Measurements from ENCODE around the gene PMPCA. TPM values are rescaled to one million over a fixed set of nuclear protein-coding genes. Genes with fewer than 3 reads are reported as not detected.
A peak's percentile ranks its signal among the peaks of the same experiment; 100 is the strongest.

The PMPCA gene
- polyA plus RNA-seq, 1 donor (not counting 4 experiments of a cell fraction or from before 2014, with no cell fraction given): 85.9 TPM

GRCh38 chr9:136437430-136437829 is 27.0 kb downstream of the PMPCA start:
- Histone ChIP-seq H2AFZ (ENCODE audit: control insufficient read depth, low read length) (no peak overlapping the region), H3K27ac (ENCODE audit: control insufficient read depth, insufficient read depth, low read length) (no peak overlapping the region), H3K79me2 (ENCODE audit: control insufficient read depth, insufficient read depth, low read length) (peaks cover 59% of the 10 kb centered on the region), H4K20me1 (ENCODE audit: control insufficient read depth, extremely low read depth, insufficient read depth, low read length) (peaks cover 13% of the 10 kb centered on the region), H3K4me2 (ENCODE audit: control insufficient read depth, extremely low read depth, insufficient read depth, low read depth, low read length) (peak overlapping the region; percentile 74), H3K4me1 (ENCODE audit: control insufficient read depth, extremely low read depth, insufficient read depth, low read length) (peaks cover 15% of the 10 kb centered on the region), H3K9ac (ENCODE audit: control insufficient read depth, extremely low read depth, insufficient read depth, low read length) (peak overlapping the region; percentile 80), H3K36me3 (ENCODE audit: control insufficient read depth in 2 of 2, extremely low read depth in 1 of 2, insufficient read depth in 2 of 2, low read length in 2 of 2) (peaks cover 19 to 25% of the 10 kb centered on the region in 2 experiments), H3K4me3 (ENCODE audit: control insufficient read depth in 2 of 3, extremely low read depth in 1 of 3, insufficient read depth in 2 of 3, low read depth in 1 of 3, low read length in 3 of 3) (peak overlapping the region; percentile 76 to 90 (median 77)), H3K9me3 (ENCODE audit: control insufficient read depth, low read depth, low read length) (no peaks in the 10 kb centered on the region), H3K9me1 (ENCODE audit: control insufficient read depth, extremely low read depth, insufficient read depth, low read length) (peaks cover 2% of the 10 kb centered on the region), H3K27me3 (ENCODE audit: control insufficient read depth, extremely low read depth, insufficient read depth, low read length) (no peaks in the 10 kb centered on the region)
- DNase-seq (ENCODE audit: low read depth, low spot score) (no peak), FAIRE-seq (no peak)
- TF ChIP-seq CTCF (optimal IDR thresholded peaks at IDR 0.05 in 1 of 3, IDR thresholded peaks at IDR 0.05 in 1 of 3, conservative IDR thresholded peaks at IDR 0.05 in 1 of 3; ENCODE audit: extremely low read depth in 1 of 3, insufficient read depth in 2 of 3, low read length in 3 of 3): no peak
- TF ChIP-seq EZH2 (IDR thresholded peaks at IDR 0.05; ENCODE audit: low read length): no peak
- dilution Hi-C loops (cut with MboI; ENCODE audit: extremely low pct_ligation_motif_present, low sequenced_read_pairs): no loop called here

GRCh38 chr9:136437839-136438547 is 27.5 kb downstream of the PMPCA start:
- DNase-seq (ENCODE audit: low read depth, low spot score): no peak
- peaks cover 20 to 25% of the 10 kb centered on the region in 2 experiments for H3K36me3 ChIP-seq (ENCODE audit: control insufficient read depth in 2 of 2, extremely low read depth in 1 of 2, insufficient read depth in 2 of 2, low read length in 2 of 2)
- TF ChIP-seq CTCF (optimal IDR thresholded peaks at IDR 0.05 in 1 of 3, IDR thresholded peaks at IDR 0.05 in 1 of 3, conservative IDR thresholded peaks at IDR 0.05 in 1 of 3; ENCODE audit: extremely low read depth in 1 of 3, insufficient read depth in 2 of 3, low read length in 3 of 3) (no peak), EZH2 (IDR thresholded peaks at IDR 0.05; ENCODE audit: low read length) (no peak)

More at GRCh38 chr9:136437839-136438547, 27.5 kb downstream of the PMPCA start:
- dilution Hi-C loops (cut with MboI; ENCODE audit: extremely low pct_ligation_motif_present, low sequenced_read_pairs): no loop called here
- Histone ChIP-seq H3K79me2 (ENCODE audit: control insufficient read depth, insufficient read depth, low read length) (peaks cover 56% of the 10 kb centered on the region), H3K9me3 (ENCODE audit: control insufficient read depth, low read depth, low read length) (no peaks in the 10 kb centered on the region), H3K9me1 (ENCODE audit: control insufficient read depth, extremely low read depth, insufficient read depth, low read length) (peaks cover 2% of the 10 kb centered on the region), H3K4me2 (ENCODE audit: control insufficient read depth, extremely low read depth, insufficient read depth, low read depth, low read length) (peak overlapping the region; percentile 74), H3K9ac (ENCODE audit: control insufficient read depth, extremely low read depth, insufficient read depth, low read length) (peak overlapping the region; percentile 80), H2AFZ (ENCODE audit: control insufficient read depth, low read length) (no peak overlapping the region), H4K20me1 (ENCODE audit: control insufficient read depth, extremely low read depth, insufficient read depth, low read length) (peaks cover 13% of the 10 kb centered on the region), H3K27ac (ENCODE audit: control insufficient read depth, insufficient read depth, low read length) (peak overlapping the region; percentile 56), H3K4me1 (ENCODE audit: control insufficient read depth, extremely low read depth, insufficient read depth, low read length) (peaks cover 15% of the 10 kb centered on the region), H3K4me3 (ENCODE audit: control insufficient read depth in 2 of 3, extremely low read depth in 1 of 3, insufficient read depth in 2 of 3, low read depth in 1 of 3, low read length in 3 of 3) (peak overlapping the region; percentile 76 to 90 (median 77)), H3K27me3 (ENCODE audit: control insufficient read depth, extremely low read depth, insufficient read depth, low read length) (no peaks in the 10 kb centered on the region)
- no peak for FAIRE-seq

Measured in keratinocyte (primary cell).